Thyroid gland (tissue), 4 donors: ENCODE results near the gene GTF2H1. TPM values are rescaled to one million over a fixed set of nuclear protein-coding genes. Genes with fewer than 3 reads are reported as not detected.
A peak's percentile ranks its signal among the peaks of the same experiment; 100 is the strongest.

Experiments used
- DNase-seq, 2 donors: peaks; one replicate each; pipeline ENCODE4 v3.0.0-alpha.2; 2019
- H3K27ac ChIP-seq, 3 donors: fragments of 200-600 bp; sonication (generic); 1 replicate in 2 of 3; 2 replicates in 1 of 3; pipeline ENCODE4 v1.5.1; 2016 to 2019; ENCODE audit warnings: mild to moderate bottlenecking in 1 of 3, moderate library complexity in 1 of 3
- H3K27me3 ChIP-seq: fragments of 200-600 bp; sonication (generic); one replicate; pipeline ENCODE4 v1.5.1; 2019
- H3K36me3 ChIP-seq, 2 donors: fragments of 200-600 bp; sonication (generic); one replicate each; pipeline ENCODE4 v1.5.1; 2016 to 2019
- H3K4me1 ChIP-seq, 2 donors: fragments of 200-600 bp; sonication (generic); one replicate each; pipeline ENCODE4 v1.5.1; 2017 to 2019
- H3K4me3 ChIP-seq, 3 donors: fragments of 200-600 bp; sonication (generic); replicated peaks in 1 of 3; 1 replicate in 2 of 3; 2 replicates in 1 of 3; pipeline ENCODE4 v1.5.1; 2016; ENCODE audit warnings: mild to moderate bottlenecking in 1 of 3
- H3K9me3 ChIP-seq: fragments of 200-600 bp; sonication (generic); one replicate; pipeline ENCODE4 v1.5.1; 2017
- CTCF ChIP-seq, 6 experiments: fragments of 200-600 bp in 3 of 6; fragments of 450-650 bp in 3 of 6; sonication (generic) in 3 of 6; IDR thresholded peaks; one replicate each; pipeline ENCODE4 v1.5.1; 2016 to 2019; ENCODE audit warnings: antibody characterized with exemption in 6 of 6, mild to moderate bottlenecking in 2 of 6, inconsistent platforms in 1 of 6, moderate library complexity in 1 of 6
- POLR2A ChIP-seq, 2 donors: fragments of 450-650 bp; IDR thresholded peaks; one replicate each; pipeline ENCODE4 v1.6.1; 2017; ENCODE audit warnings: antibody characterized with exemption in 2 of 2, mild to moderate bottlenecking in 2 of 2, moderate library complexity in 1 of 2
- WGBS, 2 donors: methylation state at CpG; one replicate each; pipeline ENCODE4 v1.1.5; 2017; 5-methylcytosine and 5-hydroxymethylcytosine counted together
- intact Hi-C: fragments of 100-400 bp; cut with DNase I; formaldehyde crosslinking; loops from one replicate; pipeline ENCODE4 v1.15.1; 2023
- total RNA-seq, 4 donors: library from RNA; depleted of rRNA; stranded (reverse); fragments of >200 nt; gene quantifications; one replicate each; pipeline ENCODE4 v1.2.3, GENCODE V29; 2016

Gene GTF2H1
- total RNA-seq, 4 donors from 2014 or later: 61.9 to 81.4 (median 72.4) TPM

- H3K9me3 ChIP-seq: no peaks in the 10 kb centered on the region
- peaks cover 6 to 10% of the 10 kb centered on the region in 2 donors for H3K36me3 ChIP-seq
- intact Hi-C loops: no loop called here
- peaks cover 12 to 14% of the 10 kb centered on the region in 2 donors for H3K4me1 ChIP-seq
- H3K27ac ChIP-seq: peak overlapping the region in 1 of 3 donors; percentile 97
- TF ChIP-seq POLR2A (IDR thresholded peaks at IDR 0.05) (no peak), CTCF (IDR thresholded peaks at IDR 0.05) (no peak)
- WGBS, 2 donors: 94% methylated on average over 4 of the region's 4 CpGs
- no peak for DNase-seq
- H3K4me3 ChIP-seq: no peak overlapping the region
- H3K27me3 ChIP-seq: no peaks in the 10 kb centered on the region
Observed at GRCh38 chr11:18392434-18393321, 70.3 kb downstream of the GTF2H1 start.

- intact Hi-C loops: no loop called here
- no peaks in the 10 kb centered on the region for H3K9me3 ChIP-seq
- peaks cover 12 to 14% of the 10 kb centered on the region in 2 donors for H3K4me1 ChIP-seq
- no peaks in the 10 kb centered on the region for H3K27me3 ChIP-seq
- H3K27ac ChIP-seq: peak overlapping the region; percentile 88 to 98 (median 97)
- TF ChIP-seq CTCF (IDR thresholded peaks at IDR 0.05) (no peak), POLR2A (IDR thresholded peaks at IDR 0.05) (no peak)
- 75 to 76% methylated on average over 22 of the region's 22 CpGs for WGBS, 2 donors
- H3K36me3 ChIP-seq: peaks cover 15 to 17% of the 10 kb centered on the region in 2 donors
- peak overlapping the region in 1 of 3 donors; percentile 90 for H3K4me3 ChIP-seq
- peak in 1 of 2 donors; percentile 14 for DNase-seq
Observed at GRCh38 chr11:18393581-18394274, 71.4 kb downstream of the GTF2H1 start.

GRCh38 chr11:18394275-18394927, 72.0 kb downstream of the GTF2H1 start, which contains the start of gene LDHA:
LDHA (plus strand) TSS chr11:18394563; CDS start chr11:18396843, 2,280 bp downstream.
- peak within 1 kb of the TSS; percentile 74 to 90 (median 80) for H3K4me3 ChIP-seq
- no peaks in the 10 kb centered on the region for H3K9me3 ChIP-seq
- no peaks in the 10 kb centered on the region for H3K27me3 ChIP-seq
- H3K27ac ChIP-seq: peak within 1 kb of the TSS; percentile 88 to 98 (median 97)
- TF ChIP-seq POLR2A (IDR thresholded peaks at IDR 0.05): peak; percentile 93 to 98
- no peak for TF ChIP-seq CTCF (IDR thresholded peaks at IDR 0.05)
- intact Hi-C loops: no loop called here
- H3K36me3 ChIP-seq: peaks cover 21 to 23% of the 10 kb centered on the region in 2 donors
- 0 to 2% methylated on average over 25 to 26 of the region's 60 CpGs for WGBS, 2 donors
- peaks cover 12 to 14% of the 10 kb centered on the region in 2 donors for H3K4me1 ChIP-seq
- peak; percentile 98 for DNase-seq

GRCh38 chr11:18394928-18395734, 72.8 kb downstream of the GTF2H1 start:
- 1% methylated on average over 35 of the region's 36 CpGs for WGBS, 2 donors
- H3K4me3 ChIP-seq: peak overlapping the region; percentile 74 to 90 (median 80)
- peaks cover 29 to 30% of the 10 kb centered on the region in 2 donors for H3K36me3 ChIP-seq
- peaks cover 12 to 14% of the 10 kb centered on the region in 2 donors for H3K4me1 ChIP-seq
- TF ChIP-seq CTCF (IDR thresholded peaks at IDR 0.05): no peak
- TF ChIP-seq POLR2A (IDR thresholded peaks at IDR 0.05): no peak
- H3K27me3 ChIP-seq: no peaks in the 10 kb centered on the region
- DNase-seq: peak in 1 of 2 donors; percentile 28
- intact Hi-C loops: loop anchor here (5.0 kb wide), 1 partner anchor 73 kb away; the partner anchor contains the start of genes GTF2H1 and HPS5
- H3K27ac ChIP-seq: peak overlapping the region; percentile 88 to 98 (median 97)
- H3K9me3 ChIP-seq: no peaks in the 10 kb centered on the region
